GM19452 (cell line): ENCODE results near the gene RHOXF2.
"Not testable (repeated sequence)": the region's sequence is repeated elsewhere in the genome, so short reads cannot be mapped to it uniquely, and the experiment has no call there.

ENCODE experiments used
- ATAC-seq: cut with Tn5 transposase; IDR thresholded peaks from one replicate; pipeline ENCODE4 v1.9.1; 2021; ENCODE audit not compliant: unreplicated experiment

The RHOXF2 gene

GRCh38 chrX:120196626-120197283 lies 38.3 kb downstream of the RHOXF2 start:
- not testable (repeated sequence) for ATAC-seq

- no peak for ATAC-seq
These were observed 42.4 kb downstream of the RHOXF2 start for GRCh38 chrX:120200851-120201250.

GRCh38 chrX:120205816-120206753 lies 47.7 kb downstream of the RHOXF2 start:
- ATAC-seq = no peak

GRCh38 chrX:120207009-120207605 lies 48.7 kb downstream of the RHOXF2 start:
- ATAC-seq = no peak

GRCh38 chrX:120213438-120214265 lies 55.2 kb downstream of the RHOXF2 start:
- peak; percentile 64 for ATAC-seq
